ENCODE measurements around the gene AP3B1.

DNA sequence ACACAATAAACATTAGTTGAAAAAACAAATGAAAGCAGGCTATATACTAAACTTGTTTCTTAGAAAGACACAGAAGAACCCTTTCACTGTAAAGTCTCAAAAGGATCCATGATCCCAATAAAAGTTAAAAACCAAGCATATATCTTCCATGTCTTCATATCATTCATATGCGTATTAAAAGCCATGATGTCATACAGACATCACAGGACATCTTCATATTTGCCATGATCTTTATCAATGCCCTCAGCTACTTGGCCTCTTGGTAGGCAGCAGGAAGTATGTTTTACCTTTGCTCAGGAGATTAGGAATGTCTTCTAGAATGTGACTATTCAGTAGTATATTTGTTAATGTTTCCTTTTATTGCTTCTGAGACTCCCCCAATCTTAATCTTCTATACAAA, 16.8 kb downstream of the AP3B1 start:
- TF ChIP-seq, protein P1, sequence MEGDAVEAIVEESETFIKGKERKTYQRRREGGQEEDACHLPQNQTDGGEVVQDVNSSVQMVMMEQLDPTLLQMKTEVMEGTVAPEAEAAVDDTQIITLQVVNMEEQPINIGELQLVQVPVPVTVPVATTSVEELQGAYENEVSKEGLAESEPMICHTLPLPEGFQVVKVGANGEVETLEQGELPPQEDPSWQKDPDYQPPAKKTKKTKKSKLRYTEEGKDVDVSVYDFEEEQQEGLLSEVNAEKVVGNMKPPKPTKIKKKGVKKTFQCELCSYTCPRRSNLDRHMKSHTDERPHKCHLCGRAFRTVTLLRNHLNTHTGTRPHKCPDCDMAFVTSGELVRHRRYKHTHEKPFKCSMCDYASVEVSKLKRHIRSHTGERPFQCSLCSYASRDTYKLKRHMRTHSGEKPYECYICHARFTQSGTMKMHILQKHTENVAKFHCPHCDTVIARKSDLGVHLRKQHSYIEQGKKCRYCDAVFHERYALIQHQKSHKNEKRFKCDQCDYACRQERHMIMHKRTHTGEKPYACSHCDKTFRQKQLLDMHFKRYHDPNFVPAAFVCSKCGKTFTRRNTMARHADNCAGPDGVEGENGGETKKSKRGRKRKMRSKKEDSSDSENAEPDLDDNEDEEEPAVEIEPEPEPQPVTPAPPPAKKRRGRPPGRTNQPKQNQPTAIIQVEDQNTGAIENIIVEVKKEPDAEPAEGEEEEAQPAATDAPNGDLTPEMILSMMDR (IDR thresholded peaks at IDR 0.05; ENCODE audit: insufficient read depth, low read length): no peak
- no peak for TF ChIP-seq GABPA (IDR thresholded peaks at IDR 0.05; ENCODE audit: low read depth)
